Measurements from ENCODE around the gene MTX3. TPM values are rescaled to one million over a fixed set of nuclear protein-coding genes. Genes with fewer than 3 reads are reported as not detected.

Gene MTX3
- total RNA-seq, 4 donors from 2014 or later: 5.6 to 7.9 (median 7.4) TPM

DNA sequence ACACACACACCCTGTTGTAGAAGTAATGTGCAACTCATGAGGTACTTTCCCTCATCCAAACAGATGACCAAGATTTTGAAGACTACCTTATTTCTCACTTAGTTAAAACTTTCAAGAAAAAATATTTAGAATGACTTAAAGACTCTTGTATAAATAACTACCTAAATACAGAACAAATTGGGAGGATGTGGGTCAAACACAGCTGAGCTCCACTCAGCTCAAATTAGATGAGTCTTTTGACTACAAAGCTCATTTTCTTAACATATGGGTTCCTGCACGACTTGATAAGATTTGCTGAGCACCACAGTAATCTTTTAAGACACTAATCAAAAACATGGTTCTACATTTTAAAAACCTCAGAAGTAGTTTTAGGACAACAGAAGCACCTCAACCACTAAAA lies 8.9 kb downstream of the MTX3 start:
- H3K9me3 ChIP-seq: no peaks in the 10 kb centered on the region
- TF ChIP-seq, protein P1, sequence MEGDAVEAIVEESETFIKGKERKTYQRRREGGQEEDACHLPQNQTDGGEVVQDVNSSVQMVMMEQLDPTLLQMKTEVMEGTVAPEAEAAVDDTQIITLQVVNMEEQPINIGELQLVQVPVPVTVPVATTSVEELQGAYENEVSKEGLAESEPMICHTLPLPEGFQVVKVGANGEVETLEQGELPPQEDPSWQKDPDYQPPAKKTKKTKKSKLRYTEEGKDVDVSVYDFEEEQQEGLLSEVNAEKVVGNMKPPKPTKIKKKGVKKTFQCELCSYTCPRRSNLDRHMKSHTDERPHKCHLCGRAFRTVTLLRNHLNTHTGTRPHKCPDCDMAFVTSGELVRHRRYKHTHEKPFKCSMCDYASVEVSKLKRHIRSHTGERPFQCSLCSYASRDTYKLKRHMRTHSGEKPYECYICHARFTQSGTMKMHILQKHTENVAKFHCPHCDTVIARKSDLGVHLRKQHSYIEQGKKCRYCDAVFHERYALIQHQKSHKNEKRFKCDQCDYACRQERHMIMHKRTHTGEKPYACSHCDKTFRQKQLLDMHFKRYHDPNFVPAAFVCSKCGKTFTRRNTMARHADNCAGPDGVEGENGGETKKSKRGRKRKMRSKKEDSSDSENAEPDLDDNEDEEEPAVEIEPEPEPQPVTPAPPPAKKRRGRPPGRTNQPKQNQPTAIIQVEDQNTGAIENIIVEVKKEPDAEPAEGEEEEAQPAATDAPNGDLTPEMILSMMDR (IDR thresholded peaks at IDR 0.05): no peak
- H3K4me3 ChIP-seq: no peak overlapping the region
- no peak for DNase-seq
- peaks cover 0 to 33% (median 8%) of the 10 kb centered on the region in 4 donors for H3K36me3 ChIP-seq
- WGBS, 2 donors (ENCODE audit: low coverage in 1 of 2): 78 to 88% methylated on average over 1 of the region's 1 CpG
- H3K27ac ChIP-seq: no peak overlapping the region
- in situ Hi-C loops (cut with MboI; ENCODE audit: low pct_ligation_motif_present in 1 of 4, low pct_unique_long_range_greater_than_20kb in 1 of 4, low sequenced_read_pairs in 3 of 4) (no loop called here), intact Hi-C loops (cut with DNase I; ENCODE audit: low total_unique reads) (no loop called here)
- H3K4me1 ChIP-seq: no peaks in the 10 kb centered on the region
- no peaks in the 10 kb centered on the region for H3K27me3 ChIP-seq

GRCh38 chr5:79976759-79977515 lies 14.1 kb downstream of the MTX3 start:
- TF ChIP-seq, protein P1 (IDR thresholded peaks at IDR 0.05): no peak
- no peak for TF ChIP-seq POLR2A (IDR thresholded peaks at IDR 0.05)
- TF ChIP-seq POLR2AphosphoS5 (IDR thresholded peaks at IDR 0.05): no peak
- TF ChIP-seq EP300 (IDR thresholded peaks at IDR 0.05; ENCODE audit: low read depth): no peak
- Histone ChIP-seq H3K27ac (no peak overlapping the region), H3K27me3 (no peaks in the 10 kb centered on the region), H3K9me3 (no peaks in the 10 kb centered on the region), H3K4me1 (no peaks in the 10 kb centered on the region), H3K4me3 (no peak overlapping the region), H3K36me3 (peaks cover 0 to under 1% (median 0%) of the 10 kb centered on the region in 4 donors)
- in situ Hi-C loops (cut with MboI; ENCODE audit: low pct_ligation_motif_present in 1 of 4, low pct_unique_long_range_greater_than_20kb in 1 of 4, low sequenced_read_pairs in 3 of 4) (no loop called here), intact Hi-C loops (cut with DNase I; ENCODE audit: low total_unique reads) (no loop called here)
- DNase-seq: no peak
- WGBS, 2 donors (ENCODE audit: low coverage in 1 of 2): 83 to 90% methylated on average over 7 of the region's 7 CpGs

DNA sequence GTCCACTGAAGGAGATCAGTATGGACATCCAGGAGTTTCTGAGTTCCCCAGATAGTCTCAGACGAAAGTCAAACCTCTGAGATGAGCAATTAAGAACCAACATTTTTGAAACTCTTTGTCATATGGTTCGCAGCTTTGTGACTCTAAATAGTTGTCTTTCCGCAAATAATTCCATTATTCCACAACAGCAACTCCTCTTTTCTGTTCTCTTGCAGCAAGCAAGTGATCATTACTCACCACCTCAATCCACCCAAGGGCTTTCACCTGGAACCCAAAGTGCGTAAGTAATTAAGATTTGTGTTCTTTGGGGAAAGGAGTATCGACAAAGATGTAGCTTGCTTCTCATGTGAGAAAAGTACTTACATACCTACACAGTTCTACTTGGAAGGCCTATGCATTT lies 15.6 kb downstream of the MTX3 start:
- H3K27me3 ChIP-seq: peaks cover 6% of the 10 kb centered on the region
- H3K9me3 ChIP-seq: no peaks in the 10 kb centered on the region
- H3K4me3 ChIP-seq: no peak overlapping the region
- intact Hi-C loops (cut with DNase I; ENCODE audit: low total_unique reads): no loop called here
- H3K27ac ChIP-seq: no peak overlapping the region
- H3K4me1 ChIP-seq: no peaks in the 10 kb centered on the region
- H3K36me3 ChIP-seq: no peaks in the 10 kb centered on the region
- 97 to 98% methylated on average over 4 to 5 of the region's 5 CpGs for WGBS, 2 donors (ENCODE audit: low coverage in 1 of 2)
- TF ChIP-seq EP300 (IDR thresholded peaks at IDR 0.05; ENCODE audit: low read depth): no peak
- no peak for TF ChIP-seq POLR2AphosphoS5 (IDR thresholded peaks at IDR 0.05)
- in situ Hi-C loops (cut with MboI; ENCODE audit: low pct_ligation_motif_present in 1 of 4, low pct_unique_long_range_greater_than_20kb in 1 of 4, low sequenced_read_pairs in 3 of 4): no loop called here
- DNase-seq: no peak

DNA sequence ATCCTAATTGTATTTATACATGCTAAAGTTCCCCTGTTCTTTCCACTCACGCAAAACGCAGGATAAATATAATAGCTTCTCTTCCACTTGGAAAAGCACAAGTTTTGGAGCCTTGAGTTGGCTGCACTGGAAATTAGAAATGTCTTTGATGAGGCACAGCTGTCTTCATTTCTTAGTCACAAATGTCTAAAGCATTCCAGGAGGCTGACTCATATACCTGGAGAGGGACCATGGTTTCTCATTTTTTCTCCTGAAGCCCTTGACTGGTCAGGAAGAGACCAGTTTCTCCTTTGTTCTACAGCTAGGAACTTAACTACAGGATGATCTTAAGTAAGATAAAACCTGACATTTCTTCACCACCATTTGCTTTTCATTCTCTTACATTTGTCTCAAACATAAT lies 16.2 kb downstream of the MTX3 start:
- TF ChIP-seq, protein P1 (IDR thresholded peaks at IDR 0.05): no peak
- no peak for TF ChIP-seq POLR2A (IDR thresholded peaks at IDR 0.05)
- no peak for TF ChIP-seq EP300 (IDR thresholded peaks at IDR 0.05; ENCODE audit: low read depth)
- no peak for TF ChIP-seq POLR2AphosphoS5 (IDR thresholded peaks at IDR 0.05)
- Histone ChIP-seq H3K4me3 (no peak overlapping the region), H3K27ac (no peak overlapping the region), H3K4me1 (no peaks in the 10 kb centered on the region), H3K36me3 (no peaks in the 10 kb centered on the region), H3K9me3 (no peaks in the 10 kb centered on the region), H3K27me3 (peaks cover 7% of the 10 kb centered on the region)
- DNase-seq: no peak
- intact Hi-C loops (cut with DNase I; ENCODE audit: low total_unique reads) (no loop called here), in situ Hi-C loops (cut with MboI; ENCODE audit: low pct_ligation_motif_present in 1 of 4, low pct_unique_long_range_greater_than_20kb in 1 of 4, low sequenced_read_pairs in 3 of 4) (no loop called here)
- WGBS, 2 donors (ENCODE audit: low coverage in 1 of 2): 93 to 100% methylated on average over 2 of the region's 2 CpGs

GRCh38 chr5:79973996-79974395 lies 17.1 kb downstream of the MTX3 start:
- H3K9me3 ChIP-seq: no peaks in the 10 kb centered on the region
- H3K4me1 ChIP-seq: no peaks in the 10 kb centered on the region
- no peak overlapping the region for H3K27ac ChIP-seq
- intact Hi-C loops (cut with DNase I; ENCODE audit: low total_unique reads): no loop called here
- 91 to 100% methylated on average over 2 to 3 of the region's 3 CpGs for WGBS, 2 donors (ENCODE audit: low coverage in 1 of 2)
- in situ Hi-C loops (cut with MboI; ENCODE audit: low pct_ligation_motif_present in 1 of 4, low pct_unique_long_range_greater_than_20kb in 1 of 4, low sequenced_read_pairs in 3 of 4): no loop called here
- H3K4me3 ChIP-seq: no peak overlapping the region
- H3K36me3 ChIP-seq: no peaks in the 10 kb centered on the region
- TF ChIP-seq, protein P1 (IDR thresholded peaks at IDR 0.05): no peak
- no peak for TF ChIP-seq EP300 (IDR thresholded peaks at IDR 0.05; ENCODE audit: low read depth)
- TF ChIP-seq POLR2A (IDR thresholded peaks at IDR 0.05): no peak
- no peak for TF ChIP-seq POLR2AphosphoS5 (IDR thresholded peaks at IDR 0.05)
- H3K27me3 ChIP-seq: peaks cover 14% of the 10 kb centered on the region
- DNase-seq: no peak
